Mucosa of gallbladder (tissue), 1 donor: Measurements from ENCODE around the gene NMT2. TPM values are rescaled to one million over a fixed set of nuclear protein-coding genes. Genes with fewer than 3 reads are reported as not detected.
"Not testable (repeated sequence)": the region's sequence is repeated elsewhere in the genome, so short reads cannot be mapped to it uniquely, and the experiment has no call there.

Experiments
- DNase-seq: peaks from one replicate; pipeline ENCODE4 v3.0.0-alpha.2; 2020; ENCODE audit warnings: low spot score
- total RNA-seq: library from RNA; stranded (reverse); gene quantifications from one replicate; pipeline ENCODE4 v1.2.1, GENCODE V29; 2021
- donor health status: DM: no; HTN: no; CAD: no.

NMT2 gene
- total RNA-seq = 23.3 TPM

DNA sequence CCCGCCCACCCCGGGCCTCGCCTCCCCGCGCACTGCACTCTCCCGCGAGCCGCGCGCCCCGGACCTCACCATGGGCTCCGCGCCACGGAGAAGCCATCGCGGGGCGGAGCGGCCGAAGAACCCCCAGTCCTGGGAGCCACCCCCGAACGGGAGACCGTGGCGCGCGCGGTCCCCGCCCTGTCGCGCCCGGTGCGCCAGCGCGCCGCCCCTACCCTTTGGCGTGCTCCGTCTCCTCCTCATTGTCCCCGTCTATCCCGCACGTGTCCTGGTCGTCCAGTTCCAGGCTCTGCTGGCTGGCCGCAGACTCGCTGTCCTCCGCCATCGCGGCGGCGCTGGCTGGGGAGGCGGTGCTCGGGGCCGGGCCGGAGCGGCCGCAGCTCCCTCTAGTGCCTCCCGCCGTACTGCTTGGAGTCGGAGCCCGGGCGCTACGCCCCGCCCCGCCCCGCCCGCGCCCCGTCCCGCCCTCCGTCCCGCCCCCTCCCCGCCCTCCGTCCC lies at the start of gene NMT2:
Gene NMT2, minus strand, starts transcription at position 403 of the 495 bp plus-strand sequence. Its CDS starts 81 bp downstream, at position 322.
- DNase-seq = no peak

DNA sequence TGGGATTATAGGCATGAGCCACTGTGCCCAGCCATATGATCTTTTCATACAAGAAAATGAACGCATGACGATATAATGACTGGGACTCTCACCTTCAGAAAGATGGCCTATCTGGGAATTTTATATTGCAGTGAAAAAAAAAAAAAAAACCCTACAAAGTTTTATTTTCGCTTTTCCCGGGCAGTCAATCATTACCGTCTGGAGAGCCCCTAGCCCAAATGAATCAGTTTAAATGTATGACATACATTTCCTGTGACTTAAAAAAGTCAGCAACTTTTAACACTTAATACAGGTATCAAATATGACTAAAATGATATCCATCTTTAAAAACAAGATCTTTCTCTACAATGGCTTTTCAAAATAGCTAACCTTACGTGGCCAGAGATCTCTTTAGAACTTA lies 48.2 kb upstream of the NMT2 start:
- DNase-seq = no peak

DNA sequence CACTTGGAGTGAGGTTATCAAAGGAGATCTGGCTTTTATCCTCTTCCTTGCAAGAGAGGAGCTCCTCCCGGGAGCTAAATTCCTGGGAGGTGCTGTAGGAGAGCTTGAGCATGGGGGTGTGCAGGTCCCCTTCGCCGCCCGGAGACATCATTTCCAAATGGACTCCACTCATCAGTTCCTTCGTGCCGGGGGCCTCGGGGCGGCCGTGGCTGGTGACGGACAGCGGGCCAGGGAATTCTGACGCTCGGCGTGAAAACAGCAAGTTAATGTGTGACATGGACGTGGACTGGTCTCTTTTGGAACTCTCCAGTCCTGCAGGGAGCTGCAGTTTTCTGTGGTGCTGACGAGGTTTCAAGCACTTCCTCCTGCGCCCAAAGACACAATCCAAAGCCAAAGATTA lies 45.7 kb upstream of the NMT2 start:
- no peak for DNase-seq

DNA sequence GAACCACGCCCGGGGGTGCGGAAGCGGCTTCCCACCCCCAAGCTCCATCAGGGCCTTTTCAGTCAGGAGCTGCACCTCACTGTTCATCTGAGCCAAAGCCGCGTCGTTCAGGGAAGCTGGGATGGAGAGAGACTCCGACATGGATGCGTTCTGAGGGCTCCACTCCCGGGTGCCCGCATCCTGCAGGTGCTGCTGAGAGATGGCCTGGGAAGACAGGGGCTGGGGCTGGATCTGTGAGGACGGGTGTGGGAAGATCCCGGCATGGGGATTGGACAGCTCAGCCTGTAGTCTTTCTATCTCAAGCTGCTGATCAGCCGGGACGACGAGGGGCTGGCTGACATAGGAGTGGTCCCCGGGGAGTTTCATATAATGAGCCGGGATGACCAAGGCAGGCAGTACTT lies 45.0 kb upstream of the NMT2 start:
- DNase-seq = no peak

- DNase-seq = no peak
These were observed 43.0 kb upstream of the NMT2 start for GRCh38 chr10:15211464-15211979.

DNA sequence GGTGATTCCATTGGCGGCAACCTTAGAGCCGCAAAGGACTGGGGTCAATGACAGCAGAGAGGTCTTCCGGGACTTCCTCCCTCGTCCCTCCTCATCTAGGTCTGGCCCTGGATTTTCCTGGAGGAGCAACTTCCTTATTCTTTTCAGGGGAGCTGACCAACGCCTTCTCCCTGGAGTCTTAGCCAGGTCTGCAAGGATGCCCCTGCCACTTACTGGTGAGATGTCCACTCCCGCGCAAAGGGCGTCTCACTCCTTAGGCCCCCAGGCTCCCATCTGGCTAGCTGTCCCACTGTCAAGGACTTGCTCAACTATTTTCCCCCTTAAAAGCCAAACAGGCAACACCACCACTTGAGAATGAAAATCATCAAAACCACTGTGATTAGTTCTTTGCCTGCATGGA lies 42.0 kb upstream of the NMT2 start:
- DNase-seq = no peak

- peak; percentile 83 for DNase-seq
These were observed 41.5 kb upstream of the NMT2 start for GRCh38 chr10:15209827-15210509.

DNA sequence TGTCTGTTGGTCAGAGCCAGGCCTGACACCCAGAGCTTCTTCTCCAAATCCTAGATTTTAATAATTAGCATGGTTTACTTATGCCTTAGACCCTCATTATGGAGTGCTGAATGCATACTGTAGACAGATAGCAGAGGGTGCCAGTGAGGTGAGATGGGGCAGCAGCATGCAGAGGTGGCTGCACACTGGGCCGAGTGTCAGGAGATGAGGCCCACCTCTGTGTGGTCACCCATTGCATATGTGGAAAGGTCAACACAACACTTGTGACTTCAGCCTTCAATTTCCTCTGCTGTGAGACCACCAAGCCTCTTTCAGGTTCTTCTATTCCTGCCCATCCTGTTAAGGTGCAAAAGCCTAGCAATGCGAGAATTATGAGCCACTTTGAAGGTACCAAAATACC lies 39.7 kb upstream of the NMT2 start:
- DNase-seq = no peak

- not testable (repeated sequence) for DNase-seq
These were observed 38.9 kb upstream of the NMT2 start for GRCh38 chr10:15207410-15207809.

DNA sequence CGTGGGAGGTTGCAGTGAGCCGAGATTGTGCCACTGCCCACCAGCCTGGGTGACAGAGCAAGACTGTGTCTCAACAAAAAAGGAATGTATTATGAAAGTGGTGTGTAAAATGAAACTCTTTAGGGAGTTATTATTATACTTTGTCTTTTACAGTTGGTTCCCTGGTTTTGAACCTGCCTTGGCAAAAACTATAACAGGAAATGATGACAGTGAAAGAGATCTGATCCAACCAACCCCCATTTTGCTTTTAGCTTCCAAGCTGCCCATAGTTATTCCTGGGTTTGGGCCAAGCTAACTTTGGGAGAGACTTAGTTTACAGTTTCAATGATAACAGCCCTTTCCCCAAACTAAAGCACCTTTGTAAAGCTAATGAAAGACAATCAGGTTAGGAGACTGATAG lies 34.1 kb upstream of the NMT2 start:
- no peak for DNase-seq

GRCh38 chr10:15202301-15202621 lies 33.8 kb upstream of the NMT2 start:
- not testable (repeated sequence) for DNase-seq

DNA sequence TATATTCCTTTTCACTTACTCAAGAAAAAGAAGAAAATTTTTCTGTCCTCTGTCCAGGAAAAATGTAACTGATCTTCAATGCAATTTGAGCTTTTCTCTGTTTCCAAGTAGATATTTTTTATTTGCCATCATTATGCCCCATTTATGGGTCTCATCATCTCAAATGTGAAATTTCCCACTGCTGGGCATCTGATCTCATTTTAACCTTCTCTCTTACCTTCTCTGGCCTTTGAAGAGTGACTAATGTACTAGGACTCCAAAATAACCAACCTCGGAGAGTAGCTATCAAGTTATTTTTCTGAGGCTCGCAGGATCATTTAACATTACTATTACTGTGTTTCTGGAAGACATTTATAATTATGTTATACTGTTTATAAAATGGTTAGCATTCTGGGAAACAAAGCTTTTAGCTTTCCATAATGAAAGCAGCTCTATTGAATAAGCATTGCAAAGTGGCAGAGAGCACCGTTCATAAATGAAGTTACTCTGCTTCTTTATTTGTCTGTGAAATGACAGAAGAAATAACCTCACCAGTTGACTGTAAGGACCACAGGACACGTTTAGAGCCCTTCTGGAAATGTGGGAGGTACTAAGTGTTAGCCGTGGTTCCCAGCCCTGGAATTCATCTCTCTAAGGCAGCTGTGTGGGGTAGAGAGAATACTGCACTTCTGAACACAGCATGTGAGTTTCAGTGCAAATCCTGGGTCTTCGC lies 33.3 kb upstream of the NMT2 start:
- no peak for DNase-seq

- no peak for DNase-seq
These were observed 32.1 kb upstream of the NMT2 start for GRCh38 chr10:15200626-15201025.

DNA sequence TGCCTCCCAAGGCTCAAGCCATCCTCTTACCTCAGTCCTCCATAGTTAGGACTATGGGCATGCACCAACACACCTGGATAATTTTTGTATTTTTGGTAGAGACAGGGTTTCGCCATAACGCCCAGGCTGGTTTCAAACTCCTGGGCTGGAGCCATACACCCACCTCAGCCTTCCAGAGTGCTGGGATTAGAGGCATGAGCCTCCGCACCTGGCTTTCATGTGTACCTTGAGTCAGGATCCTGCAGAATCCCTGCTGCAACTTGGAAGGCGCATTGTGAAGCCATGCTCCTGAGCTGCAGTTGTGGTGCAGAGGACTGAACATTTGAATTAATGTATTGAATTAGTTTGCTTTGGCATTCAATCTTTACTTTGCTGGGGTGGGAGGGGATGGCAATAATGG lies 29.4 kb upstream of the NMT2 start:
- no peak for DNase-seq

DNA sequence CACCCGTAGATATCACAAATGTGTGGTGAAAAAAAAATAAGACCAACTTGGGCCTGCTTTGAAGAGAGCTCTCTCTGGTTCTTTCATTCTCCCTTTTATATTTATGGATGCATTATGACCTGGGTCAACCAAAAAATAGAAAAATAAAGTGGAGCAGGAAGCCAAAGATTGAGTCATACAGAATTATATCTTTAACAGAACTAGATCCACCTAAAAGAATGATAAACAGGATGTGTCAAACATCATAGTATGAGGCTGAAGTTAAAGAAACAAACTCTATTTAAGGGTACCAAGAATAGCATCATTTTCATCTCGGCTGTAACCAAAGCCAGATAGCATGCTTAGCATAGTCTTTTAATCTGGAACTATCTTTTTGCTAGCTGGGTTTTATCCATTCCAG lies 28.8 kb upstream of the NMT2 start:
- no peak for DNase-seq

DNA sequence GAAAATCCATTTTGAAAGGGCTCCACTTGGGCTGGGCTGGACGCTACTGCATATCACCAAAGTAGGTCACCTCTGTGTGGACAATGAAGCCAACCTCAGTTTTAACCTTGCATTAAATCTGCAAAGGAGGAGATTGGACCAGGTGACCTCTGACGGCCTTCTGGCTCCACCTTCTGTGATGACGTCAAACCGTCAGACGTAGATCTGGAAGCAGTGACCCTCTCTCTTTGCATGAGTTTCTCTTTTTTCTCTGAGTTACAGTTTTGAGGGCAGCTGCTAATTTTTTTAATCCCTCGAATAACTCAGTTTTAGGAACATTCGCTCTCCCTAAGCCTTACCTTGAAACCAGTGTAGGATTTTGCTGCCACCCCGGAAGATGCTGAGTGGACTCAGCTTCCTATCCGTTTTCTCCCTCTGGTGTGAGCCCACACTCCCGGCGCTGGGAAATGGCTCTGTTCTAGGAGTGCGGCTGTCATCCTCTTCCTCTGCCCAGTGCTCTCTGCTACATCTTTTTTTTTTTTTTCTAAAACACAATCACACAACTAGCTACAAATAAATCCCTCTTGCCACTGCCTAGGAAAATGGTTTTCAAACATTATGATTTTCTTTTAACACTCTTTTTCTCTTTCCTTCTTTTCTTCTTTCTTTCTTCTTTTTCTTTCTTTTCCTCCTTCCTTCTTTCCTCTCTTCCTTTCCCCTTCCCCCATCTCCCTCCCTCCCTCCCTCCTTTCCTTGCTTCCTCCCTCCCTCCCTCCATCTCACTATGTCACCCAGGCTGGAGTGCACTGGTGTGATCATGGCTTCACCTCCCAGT lies 27.7 kb upstream of the NMT2 start:
- DNase-seq = no peak

- DNase-seq = no peak
These were observed 20.8 kb upstream of the NMT2 start for GRCh38 chr10:15189133-15189885.

- DNase-seq = no peak
These were observed 20.1 kb upstream of the NMT2 start for GRCh38 chr10:15188603-15189002.

- no peak for DNase-seq
These were observed 15.4 kb upstream of the NMT2 start for GRCh38 chr10:15183689-15184481.

GRCh38 chr10:15182540-15183207 lies 14.2 kb upstream of the NMT2 start:
- DNase-seq = no peak
